GM19463 (cell line): ENCODE data around the gene AKIRIN1.
"Not testable (repeated sequence)": the region's sequence is repeated elsewhere in the genome, so short reads cannot be mapped to it uniquely, and the experiment has no call there.

Experiments used
- ATAC-seq: cut with Tn5 transposase; IDR thresholded peaks from one replicate; pipeline ENCODE4 v1.9.1; 2021; ENCODE audit warnings: mild to moderate bottlenecking, moderate library complexity; ENCODE audit not compliant: unreplicated experiment

AKIRIN1 gene

GRCh38 chr1:38992412-38993111, 1.5 kb downstream of the AKIRIN1 start:
- no peak for ATAC-seq

GRCh38 chr1:38994196-38994595, 3.1 kb downstream of the AKIRIN1 start:
- no peak for ATAC-seq

- ATAC-seq: no peak
Measured at GRCh38 chr1:38997034-38997900, 6.2 kb downstream of the AKIRIN1 start.

GRCh38 chr1:38997901-38998190, 6.8 kb downstream of the AKIRIN1 start:
- no peak for ATAC-seq

- ATAC-seq: no peak
Measured at GRCh38 chr1:39001516-39002421, 10.7 kb downstream of the AKIRIN1 start.

GRCh38 chr1:39003281-39003680, 12.2 kb downstream of the AKIRIN1 start:
- ATAC-seq: no peak

GRCh38 chr1:39003794-39004193, 12.7 kb downstream of the AKIRIN1 start:
- ATAC-seq: no peak

GRCh38 chr1:39006287-39006686, 15.2 kb downstream of the AKIRIN1 start:
- no peak for ATAC-seq

GRCh38 chr1:39006726-39007645, 15.9 kb downstream of the AKIRIN1 start:
- ATAC-seq: no peak

GRCh38 chr1:39014956-39015355, 23.9 kb downstream of the AKIRIN1 start:
- ATAC-seq: not testable (repeated sequence)

- ATAC-seq: no peak
Measured at GRCh38 chr1:39016604-39017171, 25.6 kb downstream of the AKIRIN1 start.

- ATAC-seq: no peak
Measured at GRCh38 chr1:39017266-39017665, 26.2 kb downstream of the AKIRIN1 start.

- not testable (repeated sequence) for ATAC-seq
Measured at GRCh38 chr1:39020494-39020893, 29.4 kb downstream of the AKIRIN1 start.

- ATAC-seq: no peak
Measured at GRCh38 chr1:39021426-39021825, 30.4 kb downstream of the AKIRIN1 start.

- no peak for ATAC-seq
Measured at GRCh38 chr1:39023140-39023539, 32.1 kb downstream of the AKIRIN1 start.

- peak; percentile 84 for ATAC-seq
Measured at GRCh38 chr1:39026051-39026865, 35.2 kb downstream of the AKIRIN1 start, which contains the start of gene NDUFS5. NDUFS5 (plus strand) TSS chr1:39026350; CDS start chr1:39028725, 2,375 bp downstream.

GRCh38 chr1:39026866-39027507, 35.9 kb downstream of the AKIRIN1 start:
- ATAC-seq: no peak

GRCh38 chr1:39034114-39034654, 43.1 kb downstream of the AKIRIN1 start:
- ATAC-seq: no peak
